ENCODE results near the gene FBF1. TPM values are rescaled to one million over a fixed set of nuclear protein-coding genes. Genes with fewer than 3 reads are reported as not detected.

Gene FBF1
- total and polyA plus RNA-seq, 9 of the 15 experiments (the other 6 are each of a cell fraction or from before 2014, with no cell fraction given) = 0.46 to 14.9 (median 7.5) TPM

DNA sequence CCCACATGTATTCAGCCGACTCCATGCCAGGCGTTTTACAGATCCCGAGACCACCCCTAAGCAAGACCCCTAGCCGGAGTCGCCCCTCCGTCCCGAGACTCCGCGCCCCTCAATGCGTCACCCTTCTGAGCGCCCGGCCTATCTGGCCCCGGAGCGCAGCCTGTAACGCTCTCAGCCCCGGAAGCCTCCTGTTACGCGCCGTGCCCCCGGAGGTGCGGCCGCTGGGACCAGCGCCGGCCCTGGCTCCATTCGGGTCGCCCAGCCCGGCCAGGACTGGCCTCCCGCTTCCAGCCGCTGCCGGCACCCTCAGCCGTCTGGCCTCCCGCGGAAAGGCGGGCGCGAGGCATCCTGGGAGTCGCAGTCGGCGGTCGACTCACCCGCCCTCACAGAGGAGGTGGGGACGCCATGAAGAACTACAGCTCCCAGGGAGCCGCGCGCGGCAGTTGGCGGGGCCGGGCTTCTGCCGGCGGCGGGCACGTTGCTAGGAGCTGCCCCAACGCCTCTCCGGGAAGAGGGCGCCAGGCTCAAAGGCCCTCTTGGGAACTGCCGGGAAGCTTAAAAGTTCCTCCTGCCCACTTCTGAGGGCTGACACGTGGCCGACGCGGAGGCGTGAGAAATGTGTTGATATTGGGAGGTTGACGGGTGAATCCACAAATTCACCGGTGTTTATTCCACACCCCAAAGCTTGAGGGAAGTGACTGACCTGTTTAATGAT is at the start of gene FBF1 (continued):
- TF ChIP-seq CHD7 (IDR thresholded peaks at IDR 0.05; ENCODE audit: low read depth, low read length) = no peak
- no peak for TF ChIP-seq ZNF778 (CRISPR knock-in tag; IDR thresholded peaks at IDR 0.05)
- TF ChIP-seq, protein P1, sequence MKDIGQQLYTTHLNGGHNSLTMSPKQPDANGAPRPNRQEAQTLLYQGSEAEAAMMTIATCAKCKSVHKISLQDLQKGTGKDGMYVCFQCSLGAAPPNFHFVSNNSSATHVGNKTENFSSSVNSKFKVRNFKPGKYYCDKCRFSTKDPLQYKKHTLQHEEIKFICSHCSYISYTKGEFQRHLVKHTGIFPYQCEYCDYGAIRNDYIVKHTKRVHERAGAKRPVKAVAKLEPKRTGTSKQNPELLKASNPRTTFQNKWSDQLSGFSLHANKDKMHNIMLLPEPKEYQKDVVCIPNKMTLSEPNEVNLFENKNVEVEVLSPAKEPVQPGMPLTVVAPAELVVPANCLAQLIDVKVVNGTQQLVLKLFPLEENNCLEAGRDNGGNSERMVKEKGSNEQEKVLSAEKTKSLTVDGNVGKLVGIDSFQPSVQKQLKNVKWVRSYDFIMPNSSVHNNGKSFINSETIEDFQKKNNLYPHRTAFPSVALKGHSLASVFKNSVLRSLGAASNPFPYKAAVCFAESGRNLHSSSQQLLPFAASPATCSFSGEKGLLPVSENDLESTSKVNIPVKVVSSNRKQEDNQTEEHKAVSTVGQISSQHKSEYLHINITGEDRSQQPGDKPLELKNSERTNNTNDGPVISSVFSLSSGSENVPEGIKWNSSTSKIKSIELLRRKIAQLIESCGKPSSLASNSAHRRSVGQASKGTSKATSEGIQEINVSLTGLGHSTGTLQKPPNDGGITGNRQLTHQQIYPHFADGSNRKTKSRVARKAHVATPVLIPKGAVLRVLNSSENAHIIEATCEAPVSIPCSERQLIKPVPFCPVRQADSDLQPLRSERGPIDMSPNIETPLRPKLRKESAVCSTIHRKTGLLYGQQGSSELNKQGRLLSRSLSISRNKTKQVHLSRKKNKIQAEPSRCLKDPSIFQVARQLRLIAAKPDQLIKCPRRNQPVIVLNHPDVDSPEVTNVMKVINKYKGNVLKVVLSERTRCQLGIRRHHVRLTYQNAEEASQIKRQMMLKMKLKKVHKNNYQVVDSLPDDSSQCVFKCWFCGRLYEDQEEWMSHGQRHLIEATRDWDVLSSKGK (CRISPR knock-in tag; IDR thresholded peaks at IDR 0.05) = no peak
- TF ChIP-seq, protein P2, sequence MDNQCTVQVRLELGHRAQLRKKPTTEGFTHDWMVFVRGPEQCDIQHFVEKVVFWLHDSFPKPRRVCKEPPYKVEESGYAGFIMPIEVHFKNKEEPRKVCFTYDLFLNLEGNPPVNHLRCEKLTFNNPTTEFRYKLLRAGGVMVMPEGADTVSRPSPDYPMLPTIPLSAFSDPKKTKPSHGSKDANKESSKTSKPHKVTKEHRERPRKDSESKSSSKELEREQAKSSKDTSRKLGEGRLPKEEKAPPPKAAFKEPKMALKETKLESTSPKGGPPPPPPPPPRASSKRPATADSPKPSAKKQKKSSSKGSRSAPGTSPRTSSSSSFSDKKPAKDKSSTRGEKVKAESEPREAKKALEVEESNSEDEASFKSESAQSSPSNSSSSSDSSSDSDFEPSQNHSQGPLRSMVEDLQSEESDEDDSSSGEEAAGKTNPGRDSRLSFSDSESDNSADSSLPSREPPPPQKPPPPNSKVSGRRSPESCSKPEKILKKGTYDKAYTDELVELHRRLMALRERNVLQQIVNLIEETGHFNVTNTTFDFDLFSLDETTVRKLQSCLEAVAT (IDR thresholded peaks at IDR 0.05) = no peak
- peak; percentile 86 for TF ChIP-seq GABPB1 (CRISPR knock-in tag; IDR thresholded peaks at IDR 0.05)
- no peak for TF ChIP-seq THRAP3 (IDR thresholded peaks at IDR 0.05; ENCODE audit: borderline replicate concordance)
- TF ChIP-seq, protein P3, sequence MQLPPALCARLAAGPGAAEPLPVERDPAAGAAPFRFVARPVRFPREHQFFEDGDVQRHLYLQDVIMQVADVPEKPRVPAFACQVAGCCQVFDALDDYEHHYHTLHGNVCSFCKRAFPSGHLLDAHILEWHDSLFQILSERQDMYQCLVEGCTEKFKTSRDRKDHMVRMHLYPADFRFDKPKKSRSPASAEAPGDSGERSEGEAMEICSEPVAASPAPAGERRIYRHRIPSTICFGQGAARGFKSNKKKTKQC (CRISPR knock-in tag; IDR thresholded peaks at IDR 0.05) = peak; percentile 80; the same call in 1 of the 2 replicates
- TF ChIP-seq, protein P4, sequence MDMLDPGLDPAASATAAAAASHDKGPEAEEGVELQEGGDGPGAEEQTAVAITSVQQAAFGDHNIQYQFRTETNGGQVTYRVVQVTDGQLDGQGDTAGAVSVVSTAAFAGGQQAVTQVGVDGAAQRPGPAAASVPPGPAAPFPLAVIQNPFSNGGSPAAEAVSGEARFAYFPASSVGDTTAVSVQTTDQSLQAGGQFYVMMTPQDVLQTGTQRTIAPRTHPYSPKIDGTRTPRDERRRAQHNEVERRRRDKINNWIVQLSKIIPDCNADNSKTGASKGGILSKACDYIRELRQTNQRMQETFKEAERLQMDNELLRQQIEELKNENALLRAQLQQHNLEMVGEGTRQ (CRISPR knock-in tag; IDR thresholded peaks at IDR 0.05) = no peak
- TF ChIP-seq ZNF57 (CRISPR knock-in tag; IDR thresholded peaks at IDR 0.05) = no peak
